Gastroesophageal sphincter (tissue), 3 donors: ENCODE data around the gene FAM177B.

Experiments used
- CTCF ChIP-seq, 4 experiments: fragments of 200-600 bp in 2 of 4; fragments of 450-650 bp in 2 of 4; sonication (generic) in 1 of 4; IDR thresholded peaks; one replicate each; pipeline ENCODE4 v1.5.1; 2017 to 2019; ENCODE audit warnings: antibody characterized with exemption in 4 of 4, mild to moderate bottlenecking in 2 of 4, moderate library complexity in 2 of 4
- POLR2A ChIP-seq, 2 donors: fragments of 450-650 bp; IDR thresholded peaks; one replicate each; pipeline ENCODE4 v1.6.1; 2017; ENCODE audit warnings: antibody characterized with exemption in 2 of 2, mild to moderate bottlenecking in 2 of 2, moderate library complexity in 1 of 2

GRCh38 chr1:222794656-222795474 is 57.9 kb downstream of the FAM177B start:
- TF ChIP-seq POLR2A (IDR thresholded peaks at IDR 0.05) (no peak), CTCF (IDR thresholded peaks at IDR 0.05) (no peak)
